GM19043 (cell line): ENCODE measurements around the gene PRDM5.

Experiments
- ATAC-seq: cut with Tn5 transposase; IDR thresholded peaks from one replicate; pipeline ENCODE4 v1.9.1; 2021; ENCODE audit warnings: low read depth; ENCODE audit not compliant: unreplicated experiment

PRDM5 gene

GRCh38 chr4:120826853-120827252 lies 95.7 kb downstream of the PRDM5 start:
- no peak for ATAC-seq

GRCh38 chr4:120826449-120826848 lies 96.1 kb downstream of the PRDM5 start:
- ATAC-seq: no peak

- ATAC-seq: no peak
These were observed 97.6 kb downstream of the PRDM5 start for GRCh38 chr4:120824946-120825345.

GRCh38 chr4:120821977-120822376 lies 100.5 kb downstream of the PRDM5 start:
- no peak for ATAC-seq

- ATAC-seq: no peak
These were observed 101.5 kb downstream of the PRDM5 start for GRCh38 chr4:120821029-120821428.

- ATAC-seq: no peak
These were observed 102.6 kb downstream of the PRDM5 start for GRCh38 chr4:120819805-120820437.

GRCh38 chr4:120816296-120816965 lies 106.1 kb downstream of the PRDM5 start:
- ATAC-seq: no peak

GRCh38 chr4:120815361-120815760 lies 107.2 kb downstream of the PRDM5 start:
- no peak for ATAC-seq

GRCh38 chr4:120814886-120815285 lies 107.6 kb downstream of the PRDM5 start:
- no peak for ATAC-seq

- no peak for ATAC-seq
These were observed 110.3 kb downstream of the PRDM5 start for GRCh38 chr4:120812216-120812615.

GRCh38 chr4:120809518-120809917 lies 113.0 kb downstream of the PRDM5 start:
- no peak for ATAC-seq

- ATAC-seq: no peak
These were observed 113.9 kb downstream of the PRDM5 start for GRCh38 chr4:120808475-120809141.

- no peak for ATAC-seq
These were observed 121.3 kb downstream of the PRDM5 start for GRCh38 chr4:120801137-120801758.

- ATAC-seq: no peak
These were observed 124.0 kb downstream of the PRDM5 start for GRCh38 chr4:120798570-120798969.

- no peak for ATAC-seq
These were observed 126.3 kb downstream of the PRDM5 start for GRCh38 chr4:120796271-120796670.

- ATAC-seq: no peak
These were observed 137.3 kb downstream of the PRDM5 start for GRCh38 chr4:120785202-120785601.

GRCh38 chr4:120777459-120777858 lies 145.1 kb downstream of the PRDM5 start:
- no peak for ATAC-seq

GRCh38 chr4:120775431-120775830 lies 147.1 kb downstream of the PRDM5 start:
- ATAC-seq: no peak

GRCh38 chr4:120773641-120774040 lies 148.9 kb downstream of the PRDM5 start:
- no peak for ATAC-seq

GRCh38 chr4:120771907-120772306 lies 150.6 kb downstream of the PRDM5 start:
- ATAC-seq: no peak

GRCh38 chr4:120770897-120771296 lies 151.6 kb downstream of the PRDM5 start:
- ATAC-seq: no peak
